IMR-90 (cell line): ENCODE measurements around the gene BRK1. TPM values are rescaled to one million over a fixed set of nuclear protein-coding genes. Genes with fewer than 3 reads are reported as not detected.

Source experiments
- ATAC-seq: fragments of 200-7000 bp; cut with Tn5 transposase; 2 replicates; pipeline ENCODE4 v1.9.1; 2020; ENCODE audit warnings: low read depth, mild to moderate bottlenecking, moderate library complexity
- BruUV-seq: library from RNA; stranded (reverse); fragments of 400-500 nt; replicated peaks from 2 replicates; lab custom pipeline; 2021; lab: Mats Ljungman, UMichigan
- CTCF ChIA-PET: fragments of 300-600 bp; formaldehyde crosslinking; extraction: SDS; loops from one replicate; lab custom pipeline; 2021; ENCODE audit warnings: antibody characterized with exemption; lab: Yijun Ruan, JAX
- POLR2A ChIA-PET: fragments of 300-600 bp; sonication (Branson Sonifier 250); formaldehyde crosslinking; loops from one replicate; lab custom pipeline; 2022; ENCODE audit warnings: antibody characterized with exemption; ENCODE audit not compliant: unreplicated experiment; lab: Charles Lee
- DNase-seq: peaks from one replicate; pipeline ENCODE4 v3.0.0; 2013
- H2AFZ ChIP-seq: replicated peaks from 2 replicates; pipeline ENCODE3; 2013; ENCODE audit warnings: low read length, mild to moderate bottlenecking; ENCODE audit not compliant: poor library complexity
- H2AK5ac ChIP-seq: 2 replicates; pipeline ENCODE4 v1.6.1; 2013; ENCODE audit warnings: low read depth, low read length, inconsistent platforms
- H2AK9ac ChIP-seq: replicated peaks from 2 replicates; pipeline ENCODE3; 2013; ENCODE audit warnings: mild to moderate bottlenecking, low read depth, low read length, moderate library complexity; ENCODE audit not compliant: poor library complexity
- H2BK120ac ChIP-seq: 2 replicates; pipeline ENCODE4 v1.6.1; 2013; ENCODE audit warnings: low read depth, low read length, inconsistent platforms
- H2BK15ac ChIP-seq: 3 replicates; pipeline ENCODE4 v1.6.1; 2013; ENCODE audit warnings: low read depth, low read length, inconsistent platforms
- H2BK20ac ChIP-seq: 2 replicates; pipeline ENCODE4 v1.6.1; 2013; ENCODE audit warnings: low read depth, mild to moderate bottlenecking, inconsistent platforms, low read length, moderate library complexity
- H2BK5ac ChIP-seq: 2 replicates; pipeline ENCODE4 v1.6.1; 2013; ENCODE audit warnings: mild to moderate bottlenecking, low read depth, low read length, inconsistent platforms; ENCODE audit not compliant: poor library complexity, severe bottlenecking
- H3K14ac ChIP-seq: replicated peaks from 2 replicates; pipeline ENCODE4 v1.6.1; 2013; ENCODE audit warnings: low read depth, low read length, inconsistent platforms
- H3K18ac ChIP-seq: 2 replicates; pipeline ENCODE4 v1.6.1; 2013; ENCODE audit warnings: low read depth, low read length, control low read depth
- H3K23ac ChIP-seq: 2 replicates; pipeline ENCODE4 v1.6.1; 2013; ENCODE audit warnings: low read depth, low read length, inconsistent platforms
- H3K27ac ChIP-seq: 2 replicates; pipeline ENCODE4 v1.5.1; 2013; ENCODE audit warnings: mild to moderate bottlenecking, control low read depth, low read length; ENCODE audit not compliant: insufficient read depth
- H3K27me3 ChIP-seq: 2 replicates; pipeline ENCODE4 v1.6.1; 2013; ENCODE audit warnings: low read length; ENCODE audit not compliant: control insufficient read depth, insufficient read depth
- H3K36me3 ChIP-seq: 2 replicates; pipeline ENCODE4 v1.6.1; 2013; ENCODE audit warnings: low read length, mixed read lengths; ENCODE audit not compliant: control insufficient read depth, insufficient read depth
- H3K4ac ChIP-seq: 2 replicates; pipeline ENCODE4 v1.6.1; 2013; ENCODE audit warnings: low read depth, low read length, inconsistent platforms
- H3K4me1 ChIP-seq: 2 replicates; pipeline ENCODE4 v1.6.1; 2013; ENCODE audit warnings: low read length, mixed read lengths; ENCODE audit not compliant: control insufficient read depth, insufficient read depth
- H3K4me2 ChIP-seq: 2 replicates; pipeline ENCODE4 v1.6.1; 2013; ENCODE audit warnings: low read depth, mild to moderate bottlenecking, control low read depth, low read length, moderate library complexity
- H3K4me3 ChIP-seq: 2 replicates; pipeline ENCODE4 v1.5.1; 2013; ENCODE audit warnings: low read depth, mild to moderate bottlenecking, control low read depth, low read length, moderate library complexity; ENCODE audit not compliant: insufficient read depth
- H3K56ac ChIP-seq: 2 replicates; pipeline ENCODE4 v1.6.1; 2013; ENCODE audit warnings: low read length, inconsistent platforms; ENCODE audit not compliant: insufficient read depth; ENCODE audit errors: extremely low read depth
- H3K79me1 ChIP-seq, 2 experiments: 2 replicates each; pipeline ENCODE4 v1.6.1; 2013; ENCODE audit warnings: low read length in 2 of 2, inconsistent platforms in 1 of 2, low read depth in 1 of 2
- H3K9ac ChIP-seq: 2 replicates; pipeline ENCODE4 v1.6.1; 2013; ENCODE audit warnings: low read depth, low read length, control low read depth
- H3K9me1 ChIP-seq: 2 replicates; pipeline ENCODE4 v1.6.1; 2013; ENCODE audit warnings: low read length, inconsistent platforms; ENCODE audit not compliant: insufficient read depth
- H3K9me3 ChIP-seq: 2 replicates; pipeline ENCODE4 v1.6.1; 2013; ENCODE audit warnings: low read length; ENCODE audit not compliant: control insufficient read depth, insufficient read depth
- H4K20me1 ChIP-seq: 2 replicates; pipeline ENCODE4 v1.6.1; 2013; ENCODE audit warnings: low read length, inconsistent platforms; ENCODE audit not compliant: insufficient read depth
- H4K5ac ChIP-seq: 2 replicates; pipeline ENCODE4 v1.6.1; 2013; ENCODE audit warnings: mild to moderate bottlenecking, low read depth, low read length, control low read depth
- H4K8ac ChIP-seq, 2 experiments: 2 replicates each; pipeline ENCODE4 v1.6.1; 2013; ENCODE audit warnings: low read depth in 2 of 2, low read length in 2 of 2, control low read depth in 1 of 2, inconsistent platforms in 1 of 2
- H4K91ac ChIP-seq: 2 replicates; pipeline ENCODE4 v1.6.1; 2013; ENCODE audit warnings: low read depth, low read length, inconsistent platforms; ENCODE audit not compliant: insufficient read depth
- CEBPB ChIP-seq: IDR thresholded peaks from 2 replicates; pipeline ENCODE4 v1.6.1; 2012; ENCODE audit warnings: low read depth, low read length, improper control_type of control experiment
- CHD1 ChIP-seq: IDR thresholded peaks from 2 replicates; pipeline ENCODE4 v1.6.1; 2012; ENCODE audit warnings: low read depth, low read length, improper control_type of control experiment
- ELK1 ChIP-seq: fragments of 150-350 bp; IDR thresholded peaks from 2 replicates; pipeline ENCODE4 v1.6.1; 2016; ENCODE audit warnings: low read depth, mild to moderate bottlenecking, low read length, moderate library complexity, borderline replicate concordance
- FOS ChIP-seq: fragments of 150-350 bp; IDR thresholded peaks from 2 replicates; pipeline ENCODE4 v1.6.1; 2016; ENCODE audit warnings: low read depth, low read length
- MAFK ChIP-seq: IDR thresholded peaks from 2 replicates; pipeline ENCODE4 v1.6.1; 2012; ENCODE audit warnings: low read depth, low read length, improper control_type of control experiment
- MAZ ChIP-seq: IDR thresholded peaks from 2 replicates; pipeline ENCODE4 v1.6.1; 2012; ENCODE audit warnings: low read depth, mild to moderate bottlenecking, low read length, improper control_type of control experiment, moderate library complexity, borderline replicate concordance
- MXI1 ChIP-seq: IDR thresholded peaks from 2 replicates; pipeline ENCODE4 v1.6.1; 2012; ENCODE audit warnings: low read depth, mild to moderate bottlenecking, low read length, moderate library complexity, borderline replicate concordance
- NFE2L2 ChIP-seq: fragments of 150-350 bp; IDR thresholded peaks from 2 replicates; pipeline ENCODE4 v1.6.1; 2016; ENCODE audit warnings: low read depth, mild to moderate bottlenecking, low read length
- POLR2A ChIP-seq: IDR thresholded peaks from 2 replicates; pipeline ENCODE4 v1.6.1; 2012; ENCODE audit warnings: mild to moderate bottlenecking, low read depth, low read length
- RAD21 ChIP-seq: IDR thresholded peaks from 2 replicates; pipeline ENCODE4 v1.6.1; 2012; ENCODE audit warnings: low read length, improper control_type of control experiment
- RCOR1 ChIP-seq: IDR thresholded peaks from 2 replicates; pipeline ENCODE4 v1.6.1; 2012; ENCODE audit warnings: mild to moderate bottlenecking, low read length, improper control_type of control experiment; ENCODE audit not compliant: insufficient replicate concordance
- RFX5 ChIP-seq: IDR thresholded peaks from 2 replicates; pipeline ENCODE4 v1.8.0; 2012; ENCODE audit warnings: low read depth, mild to moderate bottlenecking, low read length, moderate library complexity
- SMC3 ChIP-seq: fragments of 150-350 bp; IDR thresholded peaks from 2 replicates; pipeline ENCODE4 v1.6.1; 2016; ENCODE audit warnings: low read depth, mild to moderate bottlenecking, antibody characterized with exemption, low read length, moderate library complexity
- WGBS, 2 experiments: methylation state at CpG; one replicate each; pipeline versions ENCODE4 v1.1.5 to v1.1.7; 2013; ENCODE audit warnings: missing lambda C conversion rate in 2 of 2; ENCODE audit not compliant: insufficient read length in 1 of 2; ENCODE audit errors: extremely low coverage in 2 of 2; 5-methylcytosine and 5-hydroxymethylcytosine counted together
- dilution Hi-C: fragments of 300-500 bp; cut with HindIII; formaldehyde crosslinking; loops from one replicate; pipeline ENCODE4 v1.14.3; 2018; ENCODE audit warnings: low sequenced_read_pairs; ENCODE audit not compliant: unreplicated experiment
- in situ Hi-C: fragments of 300-500 bp; cut with MboI; formaldehyde crosslinking; loops from 3 replicates; pipeline ENCODE4 v1.14.3; 2019; ENCODE audit warnings: low sequenced_read_pairs, inconsistent platforms, mixed read lengths
- intact Hi-C: fragments of 100-400 bp; cut with micrococcal nuclease; formaldehyde crosslinking; loops from 2 replicates; pipeline ENCODE4 v1.10.0; 2022
- polyA plus RNA-seq, 3 experiments: library from polyadenylated mRNA; depleted of rRNA; stranded (reverse); fragments of >200 nt; gene quantifications; 2 replicates each; pipeline ENCODE4 v1.2.3, GENCODE V29; 2012; ENCODE audit warnings: low replicate concordance in 1 of 3
- total RNA-seq: library from RNA; depleted of rRNA; stranded (reverse); fragments of >200 nt; gene quantifications from 2 replicates; pipeline ENCODE4 v1.2.3, GENCODE V29; 2012
- TF ChIP-seq, protein P1 (sequence below): conservative IDR thresholded peaks from 2 replicates; pipeline ENCODE4 v1.5.1; 2012; ENCODE audit warnings: mild to moderate bottlenecking, low read depth, low read length, improper control_type of control experiment
- TF ChIP-seq, protein P2 (sequence below): fragments of 150-350 bp; IDR thresholded peaks from 2 replicates; pipeline ENCODE4 v1.6.1; 2017; ENCODE audit warnings: mild to moderate bottlenecking, antibody characterized with exemption, low read length, low read depth

BRK1 gene
- total and polyA plus RNA-seq, 2 of the 4 experiments (the other 2 are of a cell fraction), result 81.4 to 235 TPM

GRCh38 chr3:10085738-10086137, 29.7 kb upstream of the BRK1 start:
- Histone ChIP-seq H3K4ac (no peak overlapping the region), H3K9me1 (no peaks in the 10 kb centered on the region; the same call in 1 of the 2 replicates), H3K79me1 (no peaks in the 10 kb centered on the region), H3K14ac (no peak overlapping the region), H4K5ac (no peak overlapping the region), H2AFZ (no peak overlapping the region), H2BK120ac (no peak overlapping the region), H3K4me1 (no peaks in the 10 kb centered on the region), H2BK5ac (no peak overlapping the region), H3K27ac (no peak overlapping the region), H2BK15ac (no peak overlapping the region), H3K23ac (no peak overlapping the region), H3K9ac (no peak overlapping the region), H3K56ac (no peak overlapping the region), H3K4me2 (no peak overlapping the region), H3K27me3 (no peaks in the 10 kb centered on the region), H4K20me1 (no peaks in the 10 kb centered on the region), H4K91ac (no peak overlapping the region), H3K18ac (no peak overlapping the region), H2AK5ac (no peak overlapping the region), H3K9me3 (no peaks in the 10 kb centered on the region), H3K36me3 (peaks cover 5% of the 10 kb centered on the region; the same call in 1 of the 2 replicates), H4K8ac (no peak overlapping the region), H2AK9ac (no peak overlapping the region), H2BK20ac (no peak overlapping the region), H3K4me3 (no peak overlapping the region)
- no peak for ATAC-seq
- POLR2A ChIA-PET, result no interaction called here
- BruUV-seq, result no TSS peak
- intact Hi-C loops, result loop anchor here (5.0 kb wide), 1 partner anchor 48 kb away; no protein-coding TSS in a partner anchor
- CTCF ChIA-PET, result interaction anchor here (0.8 kb wide), 1 partner anchor 9 kb away, joined by 3 read pairs; no protein-coding TSS in a partner anchor
- no peak for DNase-seq
- dilution Hi-C loops, result no loop called here
- TF ChIP-seq POLR2A (no peak), SMC3 (no peak), NFE2L2 (no peak), CEBPB (no peak), CHD1 (no peak), RCOR1 (no peak), RFX5 (no peak), MAZ (no peak), RAD21 (no peak), ELK1 (no peak), MXI1 (no peak), FOS (no peak), MAFK (no peak)
- TF ChIP-seq, protein P1, sequence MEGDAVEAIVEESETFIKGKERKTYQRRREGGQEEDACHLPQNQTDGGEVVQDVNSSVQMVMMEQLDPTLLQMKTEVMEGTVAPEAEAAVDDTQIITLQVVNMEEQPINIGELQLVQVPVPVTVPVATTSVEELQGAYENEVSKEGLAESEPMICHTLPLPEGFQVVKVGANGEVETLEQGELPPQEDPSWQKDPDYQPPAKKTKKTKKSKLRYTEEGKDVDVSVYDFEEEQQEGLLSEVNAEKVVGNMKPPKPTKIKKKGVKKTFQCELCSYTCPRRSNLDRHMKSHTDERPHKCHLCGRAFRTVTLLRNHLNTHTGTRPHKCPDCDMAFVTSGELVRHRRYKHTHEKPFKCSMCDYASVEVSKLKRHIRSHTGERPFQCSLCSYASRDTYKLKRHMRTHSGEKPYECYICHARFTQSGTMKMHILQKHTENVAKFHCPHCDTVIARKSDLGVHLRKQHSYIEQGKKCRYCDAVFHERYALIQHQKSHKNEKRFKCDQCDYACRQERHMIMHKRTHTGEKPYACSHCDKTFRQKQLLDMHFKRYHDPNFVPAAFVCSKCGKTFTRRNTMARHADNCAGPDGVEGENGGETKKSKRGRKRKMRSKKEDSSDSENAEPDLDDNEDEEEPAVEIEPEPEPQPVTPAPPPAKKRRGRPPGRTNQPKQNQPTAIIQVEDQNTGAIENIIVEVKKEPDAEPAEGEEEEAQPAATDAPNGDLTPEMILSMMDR, result no peak
- TF ChIP-seq, protein P2, sequence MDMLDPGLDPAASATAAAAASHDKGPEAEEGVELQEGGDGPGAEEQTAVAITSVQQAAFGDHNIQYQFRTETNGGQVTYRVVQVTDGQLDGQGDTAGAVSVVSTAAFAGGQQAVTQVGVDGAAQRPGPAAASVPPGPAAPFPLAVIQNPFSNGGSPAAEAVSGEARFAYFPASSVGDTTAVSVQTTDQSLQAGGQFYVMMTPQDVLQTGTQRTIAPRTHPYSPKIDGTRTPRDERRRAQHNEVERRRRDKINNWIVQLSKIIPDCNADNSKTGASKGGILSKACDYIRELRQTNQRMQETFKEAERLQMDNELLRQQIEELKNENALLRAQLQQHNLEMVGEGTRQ, result no peak
- in situ Hi-C loops, result no loop called here
- WGBS, 2 experiments, result no CpG with 5 or more reads among the region's 1 CpG
